Activated CD4-positive, alpha-beta T cell treated with anti-CD3 and anti-CD28 coated beads, Interleukin-2, amount 50 U/mL, for 24 hours (primary cell): ENCODE data around the gene C16orf74.

Experiments
- DNase-seq, 2 donors: peaks; one replicate each; pipeline ENCODE4 v3.0.0-alpha.2; 2020; ENCODE audit warnings: low read depth in 1 of 2, low spot score in 1 of 2

Gene C16orf74

GRCh38 chr16:85674828-85675227, 76.1 kb downstream of the C16orf74 start:
- no peak for DNase-seq

- DNase-seq: no peak
Observed at GRCh38 chr16:85674418-85674755, 76.5 kb downstream of the C16orf74 start.

DNA sequence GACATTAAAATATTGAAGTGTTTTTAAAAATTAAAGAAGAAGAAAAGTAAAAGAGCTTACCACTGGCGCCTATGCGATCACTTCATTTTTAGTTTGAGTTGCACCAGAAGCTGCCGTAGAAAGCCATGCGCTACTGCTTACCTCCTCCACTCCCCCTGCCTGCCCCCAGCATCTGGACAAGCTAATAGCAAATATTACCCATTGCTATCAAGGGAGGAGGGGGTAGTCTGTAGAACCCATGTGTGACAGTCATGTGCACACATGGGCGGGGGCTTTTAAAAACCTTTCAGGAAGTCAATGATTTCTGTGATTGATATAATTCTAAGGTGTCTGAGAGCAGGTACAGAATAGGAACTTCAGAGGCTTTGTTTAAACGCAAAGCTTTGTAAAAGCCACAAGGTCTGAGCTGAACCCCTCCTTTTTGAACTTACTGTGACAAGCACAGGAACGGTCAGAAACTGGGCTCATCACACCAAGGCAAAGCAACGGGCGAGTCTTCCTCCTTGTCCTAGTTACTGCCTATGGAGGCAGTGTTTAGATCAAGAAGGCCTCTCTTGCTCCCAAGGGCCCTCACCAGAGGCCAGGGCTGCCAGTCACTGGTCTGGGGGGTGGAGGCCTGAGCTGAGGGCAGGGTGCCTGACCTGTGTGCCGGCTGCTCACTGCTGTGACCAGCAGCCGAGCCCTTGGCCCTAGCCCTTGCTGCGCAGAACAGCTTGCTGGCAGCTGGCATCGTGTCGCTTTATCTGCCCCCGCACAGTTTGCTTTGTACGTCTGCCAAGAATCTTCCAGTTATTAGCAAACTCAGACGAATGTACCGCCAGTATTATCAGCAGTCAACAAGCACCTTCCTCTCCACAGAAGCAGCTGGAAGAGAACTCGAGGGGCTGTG, 77.1 kb downstream of the C16orf74 start:
- no peak for DNase-seq

- DNase-seq: no peak
Observed at GRCh38 chr16:85670840-85671239, 80.1 kb downstream of the C16orf74 start.

GRCh38 chr16:85668676-85669424, 82.0 kb downstream of the C16orf74 start:
- DNase-seq: no peak

DNA sequence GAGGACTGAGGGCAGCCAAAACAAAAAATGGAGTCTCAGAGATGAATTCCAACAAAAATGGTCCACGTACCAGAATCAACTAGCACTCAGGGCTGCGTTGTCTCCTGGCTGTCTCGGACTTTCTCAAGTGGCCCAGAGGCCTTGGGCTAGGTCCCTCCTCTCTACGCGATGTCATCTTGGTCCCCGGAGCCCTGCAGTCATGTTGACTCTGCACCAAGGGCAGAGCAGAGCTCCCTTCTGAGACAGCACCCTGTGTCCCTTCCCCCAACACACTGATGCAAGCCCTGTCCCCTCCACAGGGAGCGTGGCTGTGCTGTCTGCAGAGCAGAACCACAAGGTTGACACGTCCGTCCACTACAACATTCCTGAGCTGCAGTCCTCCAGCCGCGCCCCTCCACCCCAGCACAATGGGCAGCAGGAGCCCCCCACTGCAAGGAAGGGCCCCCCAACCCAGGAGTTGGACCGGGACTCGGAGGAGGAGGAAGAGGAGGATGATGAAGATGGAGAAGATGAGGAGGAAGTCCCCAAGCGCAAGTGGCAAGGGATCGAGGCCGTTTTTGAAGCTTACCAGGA, 83.0 kb downstream of the C16orf74 start:
- DNase-seq: no peak

DNA sequence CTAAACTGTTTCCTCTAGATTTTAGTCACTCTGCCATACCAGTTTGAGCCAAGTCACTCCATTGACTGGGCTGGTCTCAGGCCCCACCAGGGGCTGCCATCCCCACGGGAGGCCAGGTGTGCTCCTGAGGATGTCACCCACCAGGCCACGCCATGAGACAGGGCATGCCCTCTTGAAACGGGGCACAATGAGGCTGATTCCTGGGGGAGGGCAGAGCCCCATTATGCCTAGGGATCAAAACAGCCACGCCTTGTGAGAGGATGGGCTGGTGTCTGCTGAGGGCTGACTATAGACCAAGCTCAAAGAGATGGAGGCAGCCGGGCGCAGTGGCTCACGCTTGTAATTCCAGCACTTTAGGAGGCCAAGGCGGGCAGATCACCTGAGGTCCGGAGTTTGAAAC, 83.6 kb downstream of the C16orf74 start:
- no peak for DNase-seq

DNA sequence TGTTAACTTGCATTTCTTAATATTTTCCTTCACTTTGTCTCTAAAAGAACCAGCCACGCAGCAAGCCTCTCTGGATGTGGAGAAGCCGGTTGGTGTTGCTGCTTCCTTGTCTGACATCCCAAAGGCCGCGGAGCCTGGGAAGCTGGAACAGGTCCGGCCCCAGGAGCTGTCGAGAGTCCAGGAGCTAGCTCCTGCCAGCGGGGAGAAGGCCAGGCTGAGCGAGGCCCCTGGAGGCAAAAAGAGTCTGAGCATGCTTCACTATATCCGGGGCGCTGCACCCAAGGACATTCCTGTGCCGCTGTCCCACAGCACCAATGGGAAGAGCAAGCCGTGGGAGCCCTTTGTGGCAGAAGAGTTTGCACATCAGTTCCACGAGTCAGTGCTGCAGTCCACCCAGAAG, 85.0 kb downstream of the C16orf74 start:
- DNase-seq: no peak

GRCh38 chr16:85665373-85665740, 85.5 kb downstream of the C16orf74 start:
- DNase-seq: no peak

DNA sequence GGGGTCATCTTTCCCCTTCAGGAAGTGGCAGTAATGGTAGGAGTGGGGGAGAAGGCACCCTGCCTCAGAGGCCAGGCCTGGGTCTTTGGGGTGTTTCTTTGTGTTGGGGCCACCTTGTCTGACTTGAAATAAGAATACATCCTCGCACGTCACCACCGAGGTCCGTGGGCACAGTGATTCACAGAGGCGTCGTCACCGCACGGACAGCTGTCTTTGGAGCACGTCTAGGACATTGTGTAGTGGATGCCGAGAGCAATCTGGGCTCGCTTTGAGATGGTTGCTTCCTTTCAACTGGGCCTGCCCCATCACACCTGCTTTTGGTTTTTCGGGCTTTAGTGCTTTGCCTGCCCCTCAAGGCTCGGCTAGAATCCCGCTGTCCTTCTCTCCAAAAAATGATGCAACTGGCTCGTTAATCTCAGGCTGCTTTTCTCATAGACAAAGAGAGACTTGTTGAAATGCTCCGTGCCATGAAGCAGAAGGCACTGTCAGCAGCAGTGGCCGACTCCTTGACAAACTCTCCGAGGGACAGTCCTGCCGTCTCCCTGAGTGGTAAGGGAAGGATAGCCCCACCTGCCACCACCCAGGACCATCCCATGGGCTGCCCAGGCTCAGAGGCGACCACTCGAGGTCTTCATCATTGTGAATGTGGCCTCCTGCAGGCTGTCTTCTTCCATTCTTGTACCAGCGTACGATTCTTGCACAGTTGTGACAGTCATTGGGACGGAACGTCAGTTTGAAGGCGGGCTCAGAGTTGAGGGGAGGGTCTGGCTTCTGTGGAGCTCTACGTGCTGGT, 86.1 kb downstream of the C16orf74 start:
- DNase-seq: no peak

DNA sequence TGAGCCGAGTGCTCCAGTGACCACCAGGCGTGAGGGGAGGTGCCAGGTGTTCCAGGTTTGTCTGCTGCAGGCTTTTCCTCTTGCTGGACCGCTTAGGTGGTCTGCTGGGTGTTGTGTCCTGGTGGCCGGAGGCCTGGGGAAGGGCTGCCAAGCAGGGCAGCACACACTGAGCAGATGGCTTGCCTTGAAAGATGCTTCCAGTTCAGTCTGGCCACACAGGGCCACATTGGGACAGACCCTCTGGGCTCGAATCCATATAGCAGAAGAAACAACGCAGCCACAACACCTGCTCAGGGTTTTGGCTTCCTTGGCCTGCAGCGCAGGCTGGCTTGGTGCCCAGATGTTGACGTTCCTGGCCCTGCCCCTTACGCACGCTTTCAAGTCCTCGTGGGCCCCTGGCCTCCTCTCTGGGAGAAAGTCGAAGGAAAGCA, 87.0 kb downstream of the C16orf74 start:
- DNase-seq: no peak

- no peak for DNase-seq
Observed at GRCh38 chr16:85662976-85663830, 87.7 kb downstream of the C16orf74 start.

- DNase-seq: no peak
Observed at GRCh38 chr16:85662482-85662812, 88.4 kb downstream of the C16orf74 start.

GRCh38 chr16:85661740-85662481, 89.0 kb downstream of the C16orf74 start:
- DNase-seq: no peak

GRCh38 chr16:85660843-85661739, 89.8 kb downstream of the C16orf74 start:
- no peak for DNase-seq

DNA sequence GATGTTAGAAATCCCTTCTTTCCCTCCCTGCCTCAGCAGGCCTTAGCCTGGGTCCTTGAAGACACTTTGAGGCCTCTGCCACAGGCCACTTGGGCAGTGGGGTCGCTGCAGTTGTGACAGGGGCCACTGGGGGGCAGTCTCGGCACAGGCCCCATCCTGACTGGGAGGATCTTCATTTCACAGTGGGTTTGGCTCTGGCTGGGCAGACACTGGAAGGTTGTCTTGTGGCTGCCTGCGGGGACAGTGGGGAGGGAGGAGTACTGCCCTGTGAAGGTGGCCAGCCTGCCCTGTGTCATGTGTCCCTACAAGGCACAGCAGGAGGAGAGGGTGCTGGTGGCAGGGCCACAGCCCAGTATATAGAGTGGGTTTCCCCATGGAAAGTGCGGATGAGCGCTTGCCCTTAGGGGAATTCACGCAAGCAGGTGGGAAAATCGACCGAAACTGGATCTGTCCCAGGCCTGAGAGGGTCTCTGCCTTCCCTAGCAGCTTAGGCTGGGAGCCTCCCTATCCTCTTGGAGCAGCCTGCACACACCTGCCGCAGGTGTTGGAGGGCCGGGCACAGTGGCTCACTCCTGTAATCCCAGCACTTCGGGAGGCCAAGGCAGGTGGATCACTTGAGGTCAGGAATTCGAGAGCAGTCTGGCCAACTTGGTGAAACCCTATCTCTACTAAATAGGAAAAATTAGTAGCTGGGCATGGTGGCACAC, 90.9 kb downstream of the C16orf74 start:
- peak; percentile 46 to 49 for DNase-seq

GRCh38 chr16:85659336-85659735, 91.6 kb downstream of the C16orf74 start:
- DNase-seq: no peak
